GM21381 (cell line): ENCODE data around the gene P2RY11.

ENCODE experiments used
- ATAC-seq: cut with Tn5 transposase; IDR thresholded peaks from one replicate; pipeline ENCODE4 v1.9.1; 2021; ENCODE audit warnings: mild to moderate bottlenecking, moderate library complexity; ENCODE audit not compliant: unreplicated experiment

P2RY11 gene

GRCh38 chr19:10138879-10139795, 27.6 kb downstream of the P2RY11 start:
- ATAC-seq, result no peak

- no peak for ATAC-seq
Observed at GRCh38 chr19:10139952-10140351, 28.5 kb downstream of the P2RY11 start.

DNA sequence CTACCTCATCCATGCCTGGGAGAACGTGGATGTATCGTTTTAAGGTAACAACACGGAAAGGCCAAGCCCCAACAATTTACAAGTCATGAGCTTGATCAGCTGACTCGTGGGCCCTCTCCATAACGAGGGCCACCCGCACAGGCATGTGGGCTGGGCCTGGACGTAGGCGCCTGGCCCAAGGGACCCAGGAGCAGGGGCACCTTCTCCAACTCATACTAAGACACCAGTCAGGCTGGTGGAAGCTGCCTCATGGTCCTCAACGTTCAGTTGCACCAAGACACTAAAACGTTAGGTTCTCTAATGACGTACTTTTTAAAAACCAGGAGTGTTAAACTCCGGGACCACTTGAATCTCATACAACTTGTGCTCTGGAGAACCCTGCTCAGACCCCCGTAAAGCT, 30.0 kb downstream of the P2RY11 start:
- ATAC-seq, result no peak

DNA sequence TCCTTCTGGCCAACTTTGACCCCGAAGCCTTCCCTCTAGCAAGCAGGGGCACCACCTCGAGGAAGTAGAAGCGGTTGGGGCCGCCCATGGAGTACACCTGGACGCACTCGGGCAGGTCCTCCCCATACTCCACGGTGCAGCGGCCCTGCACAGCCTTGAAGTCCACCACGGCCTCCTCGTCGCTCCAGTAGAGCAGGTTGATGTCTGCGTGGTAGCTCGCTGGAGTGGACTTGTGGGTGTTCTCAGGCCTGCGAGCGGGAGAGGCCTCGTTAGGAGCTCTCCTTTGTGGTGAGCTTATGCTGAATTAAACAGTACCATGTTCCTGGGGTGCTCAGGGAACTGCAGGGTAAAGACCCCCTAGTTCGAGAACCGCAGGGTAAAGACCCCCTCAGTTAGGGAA, 30.5 kb downstream of the P2RY11 start:
- ATAC-seq, result no peak

- no peak for ATAC-seq
Observed at GRCh38 chr19:10142701-10143375, 31.3 kb downstream of the P2RY11 start.

DNA sequence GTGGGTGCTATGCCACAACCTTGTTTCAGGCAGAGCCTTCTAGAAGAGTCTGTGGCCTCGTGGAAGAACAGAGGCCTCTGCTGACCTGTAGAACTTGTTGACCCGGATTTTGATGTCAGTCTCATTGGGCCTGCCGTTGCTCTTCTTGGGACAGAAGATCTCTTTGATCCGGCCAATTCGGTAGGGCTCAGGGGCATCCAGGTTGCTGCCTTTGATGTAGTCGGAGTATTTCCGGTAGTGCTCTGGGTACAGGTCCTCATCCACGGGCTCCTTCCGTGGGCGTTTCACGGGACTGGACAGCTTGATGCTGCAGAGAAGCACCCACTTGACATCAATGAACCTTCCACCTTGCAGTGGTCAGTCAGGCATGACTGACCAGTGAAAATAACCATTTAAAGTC, 32.2 kb downstream of the P2RY11 start:
- ATAC-seq, result no peak

DNA sequence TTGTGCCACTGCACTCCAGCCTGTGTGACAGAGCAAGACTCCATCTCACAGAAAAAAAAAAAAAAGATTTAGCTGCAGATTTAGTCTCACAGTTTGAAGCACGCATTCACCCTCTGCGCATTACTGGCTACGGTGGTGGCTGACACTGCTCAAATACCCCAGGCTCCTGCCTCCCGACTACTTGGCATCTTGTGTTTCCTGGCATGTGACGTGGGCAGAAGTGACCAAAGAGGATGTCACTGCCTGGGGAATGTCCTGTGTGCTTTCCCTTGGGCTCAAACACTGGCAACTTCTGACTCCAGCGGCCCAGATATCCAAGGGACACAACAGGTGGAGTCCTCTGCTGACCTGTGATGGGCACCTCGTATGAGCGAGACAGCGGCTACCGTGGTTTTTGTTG, 32.9 kb downstream of the P2RY11 start:
- ATAC-seq, result no peak

GRCh38 chr19:10145031-10145430, 33.5 kb downstream of the P2RY11 start:
- ATAC-seq, result no peak

DNA sequence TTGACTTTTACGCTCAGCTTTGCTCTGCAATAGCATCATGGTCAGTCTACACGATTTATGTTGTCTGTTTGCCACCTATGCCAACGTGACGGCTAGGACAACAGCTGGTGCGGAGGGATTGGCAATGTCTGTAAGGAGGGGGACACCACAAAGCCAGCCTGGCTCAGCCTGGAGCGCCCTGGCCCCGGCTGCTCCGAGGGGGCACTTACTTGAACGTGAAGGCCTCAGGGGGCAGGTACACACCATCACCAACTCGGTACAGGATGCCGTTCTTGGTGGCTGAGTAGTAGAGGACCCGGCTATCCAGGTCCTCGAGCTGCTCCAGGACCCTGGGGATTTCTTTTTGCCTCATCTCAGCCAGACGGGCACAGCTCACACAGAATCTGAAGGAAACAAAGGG, 34.6 kb downstream of the P2RY11 start:
- ATAC-seq, result no peak

GRCh38 chr19:10149427-10149826, 37.9 kb downstream of the P2RY11 start:
- no peak for ATAC-seq

GRCh38 chr19:10151521-10151920, 40.0 kb downstream of the P2RY11 start:
- no peak for ATAC-seq

GRCh38 chr19:10152100-10152499, 40.6 kb downstream of the P2RY11 start:
- ATAC-seq, result no peak

DNA sequence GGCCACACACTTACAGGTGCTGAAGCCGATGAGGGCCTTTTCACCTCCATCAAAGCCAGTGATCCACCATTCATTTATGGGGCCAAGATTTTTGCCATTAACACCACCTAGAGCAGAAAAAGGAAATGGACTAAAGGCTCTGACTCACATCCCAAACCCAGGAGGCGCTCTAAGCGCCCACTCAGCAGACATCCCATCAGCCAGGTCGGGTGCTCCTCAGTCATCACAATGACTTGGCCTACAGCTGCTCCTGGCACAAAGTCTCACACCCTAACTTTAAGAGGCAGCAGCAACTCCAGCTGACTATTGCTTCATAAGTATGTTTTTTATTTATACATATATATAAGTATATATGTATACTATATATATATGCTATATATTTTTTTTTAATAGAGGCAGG, 44.3 kb downstream of the P2RY11 start:
- no peak for ATAC-seq

DNA sequence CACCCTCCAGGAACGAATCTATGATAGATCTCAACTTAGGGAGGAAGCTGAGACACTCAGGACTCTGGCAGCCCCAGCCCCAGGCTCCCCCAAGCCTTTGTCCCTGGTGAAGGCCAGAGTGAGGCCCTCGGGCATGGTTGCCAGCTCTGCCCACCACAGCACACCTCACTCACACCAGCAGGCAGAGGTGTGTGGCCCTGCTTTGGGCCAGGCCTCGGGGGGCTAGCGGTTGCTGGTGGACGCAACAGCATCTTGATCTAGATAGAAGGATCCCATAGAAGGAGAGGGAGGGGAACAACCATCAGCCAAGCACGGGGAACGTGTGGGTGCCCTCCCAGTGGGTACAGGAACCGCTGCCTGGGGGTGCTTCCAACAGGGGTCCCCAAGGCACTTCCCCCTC, 46.6 kb downstream of the P2RY11 start:
- no peak for ATAC-seq

- ATAC-seq, result no peak
Observed at GRCh38 chr19:10158485-10158884, 47.0 kb downstream of the P2RY11 start.

- ATAC-seq, result no peak
Observed at GRCh38 chr19:10159610-10160009, 48.1 kb downstream of the P2RY11 start.

GRCh38 chr19:10163536-10163935, 52.0 kb downstream of the P2RY11 start:
- no peak for ATAC-seq
